ENCODE data around the gene DNAJB7.

DNA sequence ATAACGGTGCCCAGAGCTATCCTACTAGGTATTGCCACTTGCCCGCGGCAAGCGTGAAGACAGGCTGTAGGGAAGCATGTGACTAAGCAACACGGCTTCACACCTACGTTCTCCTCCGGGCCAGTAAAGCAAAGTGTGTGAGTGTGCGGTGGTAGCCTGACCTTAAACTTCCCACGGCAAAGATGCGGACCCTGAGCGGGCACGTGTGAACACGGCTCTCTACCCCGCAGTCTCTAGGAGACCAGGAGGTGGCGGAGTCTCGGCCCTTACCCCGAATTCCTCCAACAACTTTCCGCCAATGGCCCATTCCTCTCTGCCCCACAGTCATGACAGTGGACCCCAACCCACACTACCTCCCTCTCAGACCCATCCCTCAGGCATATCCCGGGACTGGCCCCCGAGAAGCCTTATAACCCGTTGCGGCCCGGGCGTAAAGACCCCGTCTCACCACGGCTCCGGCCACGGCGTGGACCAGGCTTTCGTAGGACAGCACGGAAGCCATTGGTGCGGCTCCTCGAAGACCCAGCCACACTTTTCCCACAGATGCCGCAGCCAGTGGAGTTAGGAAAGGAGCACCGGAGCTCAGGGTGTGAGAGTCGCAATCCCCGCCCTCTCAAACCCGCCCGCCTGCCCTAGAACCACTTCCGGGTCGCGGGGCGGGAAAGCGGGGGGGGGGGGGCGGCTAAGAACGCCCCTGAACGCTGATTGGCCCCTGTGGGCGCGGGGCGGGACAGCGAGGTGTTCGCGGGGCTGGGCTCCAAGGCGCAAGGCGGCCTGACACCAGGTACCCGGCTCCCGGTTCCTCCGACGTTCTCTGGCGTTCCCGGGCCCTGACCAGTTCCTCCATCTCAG is 42.9 kb downstream of the DNAJB7 start, which contains the start of gene SLC25A17:
- TF ChIP-seq, protein P1, sequence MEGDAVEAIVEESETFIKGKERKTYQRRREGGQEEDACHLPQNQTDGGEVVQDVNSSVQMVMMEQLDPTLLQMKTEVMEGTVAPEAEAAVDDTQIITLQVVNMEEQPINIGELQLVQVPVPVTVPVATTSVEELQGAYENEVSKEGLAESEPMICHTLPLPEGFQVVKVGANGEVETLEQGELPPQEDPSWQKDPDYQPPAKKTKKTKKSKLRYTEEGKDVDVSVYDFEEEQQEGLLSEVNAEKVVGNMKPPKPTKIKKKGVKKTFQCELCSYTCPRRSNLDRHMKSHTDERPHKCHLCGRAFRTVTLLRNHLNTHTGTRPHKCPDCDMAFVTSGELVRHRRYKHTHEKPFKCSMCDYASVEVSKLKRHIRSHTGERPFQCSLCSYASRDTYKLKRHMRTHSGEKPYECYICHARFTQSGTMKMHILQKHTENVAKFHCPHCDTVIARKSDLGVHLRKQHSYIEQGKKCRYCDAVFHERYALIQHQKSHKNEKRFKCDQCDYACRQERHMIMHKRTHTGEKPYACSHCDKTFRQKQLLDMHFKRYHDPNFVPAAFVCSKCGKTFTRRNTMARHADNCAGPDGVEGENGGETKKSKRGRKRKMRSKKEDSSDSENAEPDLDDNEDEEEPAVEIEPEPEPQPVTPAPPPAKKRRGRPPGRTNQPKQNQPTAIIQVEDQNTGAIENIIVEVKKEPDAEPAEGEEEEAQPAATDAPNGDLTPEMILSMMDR (IDR thresholded peaks at IDR 0.05; ENCODE audit: insufficient read depth, low read depth, low read length): no peak
- TF ChIP-seq EZH2 (IDR thresholded peaks at IDR 0.05; ENCODE audit: insufficient read depth, low read length): no peak
